Testis (tissue), 2 donors: ENCODE results near the gene KRTAP1-5.

Experiments used
- POLR2A ChIP-seq: fragments of 450-650 bp; IDR thresholded peaks from one replicate; pipeline ENCODE4 v1.6.1; 2017; ENCODE audit warnings: antibody characterized with exemption, mild to moderate bottlenecking, moderate library complexity
- TF ChIP-seq, protein P1 (sequence below), 3 experiments: fragments of 450-650 bp in 2 of 3; fragments of 200-600 bp in 1 of 3; sonication (generic) in 1 of 3; IDR thresholded peaks; one replicate each; pipeline ENCODE4 v1.5.1; 2016 to 2019; ENCODE audit warnings: antibody characterized with exemption in 3 of 3, mild to moderate bottlenecking in 2 of 3, moderate library complexity in 1 of 3

DNA sequence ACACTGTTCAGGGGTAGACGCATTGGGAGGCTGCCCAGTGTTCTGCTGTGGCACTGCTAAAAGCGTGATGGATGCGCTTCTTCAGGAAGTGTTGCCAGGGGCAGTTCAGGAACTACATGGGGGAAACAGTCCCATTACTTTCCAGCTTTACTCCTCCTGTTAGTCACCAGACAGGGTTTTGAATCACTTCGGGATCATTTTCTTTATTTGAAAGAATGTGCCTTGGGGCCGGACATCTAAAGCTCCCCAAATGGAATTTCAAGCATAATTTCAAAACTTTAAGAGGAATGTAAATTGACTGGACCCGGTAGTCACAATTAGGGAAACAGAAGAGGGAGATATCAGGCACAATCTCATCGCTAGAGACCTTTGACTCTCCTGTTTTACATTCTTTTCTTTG, 21.4 kb upstream of the KRTAP1-5 start:
- TF ChIP-seq, protein P1, sequence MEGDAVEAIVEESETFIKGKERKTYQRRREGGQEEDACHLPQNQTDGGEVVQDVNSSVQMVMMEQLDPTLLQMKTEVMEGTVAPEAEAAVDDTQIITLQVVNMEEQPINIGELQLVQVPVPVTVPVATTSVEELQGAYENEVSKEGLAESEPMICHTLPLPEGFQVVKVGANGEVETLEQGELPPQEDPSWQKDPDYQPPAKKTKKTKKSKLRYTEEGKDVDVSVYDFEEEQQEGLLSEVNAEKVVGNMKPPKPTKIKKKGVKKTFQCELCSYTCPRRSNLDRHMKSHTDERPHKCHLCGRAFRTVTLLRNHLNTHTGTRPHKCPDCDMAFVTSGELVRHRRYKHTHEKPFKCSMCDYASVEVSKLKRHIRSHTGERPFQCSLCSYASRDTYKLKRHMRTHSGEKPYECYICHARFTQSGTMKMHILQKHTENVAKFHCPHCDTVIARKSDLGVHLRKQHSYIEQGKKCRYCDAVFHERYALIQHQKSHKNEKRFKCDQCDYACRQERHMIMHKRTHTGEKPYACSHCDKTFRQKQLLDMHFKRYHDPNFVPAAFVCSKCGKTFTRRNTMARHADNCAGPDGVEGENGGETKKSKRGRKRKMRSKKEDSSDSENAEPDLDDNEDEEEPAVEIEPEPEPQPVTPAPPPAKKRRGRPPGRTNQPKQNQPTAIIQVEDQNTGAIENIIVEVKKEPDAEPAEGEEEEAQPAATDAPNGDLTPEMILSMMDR (IDR thresholded peaks at IDR 0.05), result no peak
- TF ChIP-seq POLR2A, result no peak
